C1 segment of cervical spinal cord (tissue), 14 donors: ENCODE measurements around the gene KIRREL1.

Experiments used
- DNase-seq, 14 donors: peaks; one replicate each; lab custom pipeline; 2025; lab: John Stamatoyannopoulos, UW

KIRREL1 gene

GRCh38 chr1:158146165-158146564 lies 152.7 kb downstream of the KIRREL1 start:
- no peak for DNase-seq

GRCh38 chr1:158146739-158147138 lies 153.3 kb downstream of the KIRREL1 start:
- no peak for DNase-seq

- no peak for DNase-seq
These were observed 154.0 kb downstream of the KIRREL1 start for GRCh38 chr1:158147401-158147800.

GRCh38 chr1:158147869-158148268 lies 154.4 kb downstream of the KIRREL1 start:
- DNase-seq = peak in 1 of 14 donors; percentile 24

- DNase-seq = peak in 1 of 14 donors; percentile 31
These were observed 155.0 kb downstream of the KIRREL1 start for GRCh38 chr1:158148468-158148867.

- DNase-seq = peak in 2 of 14 donors; percentile 29 to 36
These were observed 155.7 kb downstream of the KIRREL1 start for GRCh38 chr1:158149175-158149574.
